ENCODE measurements around the gene DUOXA1.

DNA sequence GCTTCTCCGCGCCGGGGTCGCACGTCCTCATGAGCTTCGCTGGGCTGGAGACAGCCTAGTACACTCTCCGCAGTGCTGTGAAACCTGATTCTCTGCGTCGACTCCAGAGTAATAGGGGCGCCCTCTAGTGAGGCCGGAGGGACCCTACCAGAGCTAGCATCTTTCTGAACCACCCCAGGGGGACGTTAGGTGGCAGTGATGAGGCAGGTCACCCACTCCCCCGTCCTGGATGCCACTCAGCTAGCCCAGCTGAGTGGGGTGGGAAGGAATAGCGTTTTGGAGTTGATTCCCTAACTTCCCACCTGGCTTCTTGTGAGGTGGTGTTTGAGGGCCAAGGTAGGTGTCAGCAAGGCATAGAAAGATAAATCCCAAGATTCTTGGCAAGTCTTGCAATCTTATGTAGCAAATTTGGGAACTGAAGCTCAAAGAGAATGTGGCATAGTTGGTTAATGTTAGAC, 11.5 kb downstream of the DUOXA1 start:
- TF ChIP-seq, protein P1, sequence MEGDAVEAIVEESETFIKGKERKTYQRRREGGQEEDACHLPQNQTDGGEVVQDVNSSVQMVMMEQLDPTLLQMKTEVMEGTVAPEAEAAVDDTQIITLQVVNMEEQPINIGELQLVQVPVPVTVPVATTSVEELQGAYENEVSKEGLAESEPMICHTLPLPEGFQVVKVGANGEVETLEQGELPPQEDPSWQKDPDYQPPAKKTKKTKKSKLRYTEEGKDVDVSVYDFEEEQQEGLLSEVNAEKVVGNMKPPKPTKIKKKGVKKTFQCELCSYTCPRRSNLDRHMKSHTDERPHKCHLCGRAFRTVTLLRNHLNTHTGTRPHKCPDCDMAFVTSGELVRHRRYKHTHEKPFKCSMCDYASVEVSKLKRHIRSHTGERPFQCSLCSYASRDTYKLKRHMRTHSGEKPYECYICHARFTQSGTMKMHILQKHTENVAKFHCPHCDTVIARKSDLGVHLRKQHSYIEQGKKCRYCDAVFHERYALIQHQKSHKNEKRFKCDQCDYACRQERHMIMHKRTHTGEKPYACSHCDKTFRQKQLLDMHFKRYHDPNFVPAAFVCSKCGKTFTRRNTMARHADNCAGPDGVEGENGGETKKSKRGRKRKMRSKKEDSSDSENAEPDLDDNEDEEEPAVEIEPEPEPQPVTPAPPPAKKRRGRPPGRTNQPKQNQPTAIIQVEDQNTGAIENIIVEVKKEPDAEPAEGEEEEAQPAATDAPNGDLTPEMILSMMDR (IDR thresholded peaks at IDR 0.05 in 4 of 5, conservative IDR thresholded peaks at IDR 0.05 in 1 of 5) = peak; percentile 48 to 91 (median 74)
- no peak for TF ChIP-seq POLR2A (IDR thresholded peaks at IDR 0.05)
